ENCODE data around the gene LMBR1L. TPM values are rescaled to one million over a fixed set of nuclear protein-coding genes. Genes with fewer than 3 reads are reported as not detected.

LMBR1L gene
- total RNA-seq, 3 donors from 2014 or later (not counting 1 experiment from before 2014, with no cell fraction given) = 262 to 294 (median 271) TPM

DNA sequence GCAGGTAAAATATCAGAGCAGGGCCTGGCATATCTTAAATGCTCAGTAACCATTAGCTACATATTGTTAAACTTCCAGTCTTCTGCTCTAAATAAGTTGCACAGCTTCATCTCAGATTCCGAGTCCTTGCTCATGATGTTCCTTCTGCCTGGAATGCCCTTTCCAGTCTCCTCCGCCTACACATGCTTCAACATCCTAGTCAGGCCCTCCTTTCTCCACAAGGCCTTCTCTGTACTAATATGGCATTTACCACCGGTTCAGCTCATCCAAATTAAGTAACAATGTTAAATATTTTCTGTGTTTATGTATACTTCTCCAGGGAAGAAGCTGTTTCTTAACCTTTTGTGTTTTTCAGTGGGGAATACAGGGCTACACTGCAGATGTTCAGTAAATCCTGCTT, 24.5 kb downstream of the LMBR1L start:
- Histone ChIP-seq H3K27me3 (ENCODE audit: control insufficient read depth, insufficient read depth, low read length) (peaks cover 24% of the 10 kb centered on the region), H3K9me3 (ENCODE audit: control insufficient read depth, insufficient read depth, low read length) (no peaks in the 10 kb centered on the region), H3K36me3 (ENCODE audit: control insufficient read depth, insufficient read depth, low read length) (no peaks in the 10 kb centered on the region), H3K27ac (ENCODE audit: low read length) (no peak overlapping the region), H3K4me1 (ENCODE audit: control insufficient read depth, insufficient read depth, low read length) (peaks cover 31% of the 10 kb centered on the region), H3K4me3 (ENCODE audit: low read length) (no peak overlapping the region)
- DNase-seq (no peak), ATAC-seq (no peak)
- H3K27me3 Mint-ChIP-seq (ENCODE audit: low read depth in 2 of 2) = peaks cover 7 to 26% of the 10 kb centered on the region in 2 donors
- peaks cover 12 to 24% of the 10 kb centered on the region in 2 donors for H3K4me1 Mint-ChIP-seq
- intact Hi-C loops (cut with micrococcal nuclease) = no loop called here
- H3K36me3 Mint-ChIP-seq = no peaks in the 10 kb centered on the region
- H3K27ac Mint-ChIP-seq = no peak overlapping the region
- TF ChIP-seq CTCF (IDR thresholded peaks at IDR 0.05) = no peak
- no peaks in the 10 kb centered on the region for H3K9me3 Mint-ChIP-seq
- no peak overlapping the region for H3K4me3 Mint-ChIP-seq
- WGBS (ENCODE audit: insufficient coverage) = 100% methylated on average over 2 of the region's 3 CpGs

GRCh38 chr12:49084438-49084837, 26.2 kb downstream of the LMBR1L start:
- peaks cover 0 to 17% of the 10 kb centered on the region in 2 donors for H3K27me3 Mint-ChIP-seq (ENCODE audit: low read depth in 2 of 2)
- no peak for TF ChIP-seq CTCF (IDR thresholded peaks at IDR 0.05)
- ATAC-seq = no peak

DNA sequence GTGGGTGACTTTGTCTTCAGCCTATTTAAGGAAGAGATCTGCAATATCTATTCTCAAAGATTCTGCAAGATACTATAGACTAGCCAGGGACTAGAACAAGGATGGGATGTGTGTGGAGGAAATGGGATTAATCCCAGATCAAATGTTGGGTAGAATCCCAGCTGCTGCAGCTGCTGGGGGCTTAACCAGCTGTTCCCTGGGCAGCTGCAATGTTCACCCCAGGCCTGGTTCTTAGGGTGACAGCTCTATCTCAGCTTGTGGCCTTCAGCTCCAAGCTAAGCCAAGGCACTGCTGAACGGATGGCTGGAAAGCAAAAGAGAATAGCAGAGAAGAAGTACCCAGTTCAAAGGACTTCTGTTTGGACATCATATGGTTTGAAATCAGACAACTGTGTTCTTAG, 30.9 kb downstream of the LMBR1L start:
- H3K27ac Mint-ChIP-seq = no peak overlapping the region
- WGBS (ENCODE audit: insufficient coverage) = 96% methylated on average over 1 of the region's 1 CpG
- ATAC-seq = no peak
- intact Hi-C loops (cut with micrococcal nuclease) = no loop called here
- no peaks in the 10 kb centered on the region for H3K36me3 Mint-ChIP-seq
- no peaks in the 10 kb centered on the region for H3K9me3 Mint-ChIP-seq
- H3K27me3 Mint-ChIP-seq (ENCODE audit: low read depth in 2 of 2) = peaks cover 0 to 3% of the 10 kb centered on the region in 2 donors
- H3K27ac ChIP-seq (ENCODE audit: low read length) = no peak overlapping the region
- H3K9me3 ChIP-seq (ENCODE audit: control insufficient read depth, insufficient read depth, low read length) = no peaks in the 10 kb centered on the region
- TF ChIP-seq CTCF (IDR thresholded peaks at IDR 0.05) = no peak
- DNase-seq = no peak
- H3K36me3 ChIP-seq (ENCODE audit: control insufficient read depth, insufficient read depth, low read length) = no peaks in the 10 kb centered on the region
- no peak overlapping the region for H3K4me3 Mint-ChIP-seq
- H3K4me1 Mint-ChIP-seq = no peaks in the 10 kb centered on the region
- no peaks in the 10 kb centered on the region for H3K4me1 ChIP-seq (ENCODE audit: control insufficient read depth, insufficient read depth, low read length)
- H3K4me3 ChIP-seq (ENCODE audit: low read length) = no peak overlapping the region
- H3K27me3 ChIP-seq (ENCODE audit: control insufficient read depth, insufficient read depth, low read length) = no peaks in the 10 kb centered on the region

More at GRCh38 chr12:49084438-49084837, 26.2 kb downstream of the LMBR1L start:
- Mint-ChIP-seq H3K36me3 (no peaks in the 10 kb centered on the region), H3K9me3 (no peaks in the 10 kb centered on the region), H3K27ac (no peak overlapping the region), H3K4me1 (peaks cover 10 to 15% of the 10 kb centered on the region in 2 donors), H3K4me3 (no peak overlapping the region)
- intact Hi-C loops (cut with micrococcal nuclease) = no loop called here
- Histone ChIP-seq H3K4me1 (ENCODE audit: control insufficient read depth, insufficient read depth, low read length) (peaks cover 16% of the 10 kb centered on the region), H3K27me3 (ENCODE audit: control insufficient read depth, insufficient read depth, low read length) (peaks cover 12% of the 10 kb centered on the region), H3K36me3 (ENCODE audit: control insufficient read depth, insufficient read depth, low read length) (no peaks in the 10 kb centered on the region), H3K27ac (ENCODE audit: low read length) (no peak overlapping the region), H3K9me3 (ENCODE audit: control insufficient read depth, insufficient read depth, low read length) (no peaks in the 10 kb centered on the region), H3K4me3 (ENCODE audit: low read length) (no peak overlapping the region)
- no peak for DNase-seq
- 98% methylated on average over 3 of the region's 3 CpGs for WGBS (ENCODE audit: insufficient coverage)

DNA sequence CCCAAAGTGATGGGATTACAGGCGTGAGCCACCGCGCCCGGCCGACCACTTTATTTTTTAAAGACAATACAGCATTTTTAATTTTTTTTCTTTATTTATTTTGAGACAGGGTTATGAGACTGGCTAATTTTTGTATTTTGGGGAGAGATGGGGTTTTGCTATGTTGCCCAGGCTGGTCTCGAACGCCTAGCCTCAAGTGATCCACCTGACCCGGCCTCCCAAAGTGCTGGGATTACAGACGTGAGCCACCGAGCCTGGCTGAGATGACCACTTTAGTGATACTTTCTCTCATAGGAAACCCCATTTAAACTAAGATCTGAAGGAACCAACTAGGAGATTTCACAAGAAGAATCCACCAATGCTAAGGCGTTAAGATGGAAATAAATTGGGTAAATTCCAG, 39.7 kb downstream of the LMBR1L start:
- Histone ChIP-seq H3K36me3 (ENCODE audit: control insufficient read depth, insufficient read depth, low read length) (peaks cover 2% of the 10 kb centered on the region), H3K27me3 (ENCODE audit: control insufficient read depth, insufficient read depth, low read length) (no peaks in the 10 kb centered on the region), H3K4me1 (ENCODE audit: control insufficient read depth, insufficient read depth, low read length) (peaks cover 15% of the 10 kb centered on the region), H3K9me3 (ENCODE audit: control insufficient read depth, insufficient read depth, low read length) (no peaks in the 10 kb centered on the region), H3K4me3 (ENCODE audit: low read length) (no peak overlapping the region), H3K27ac (ENCODE audit: low read length) (no peak overlapping the region)
- H3K27me3 Mint-ChIP-seq (ENCODE audit: low read depth in 2 of 2) = no peaks in the 10 kb centered on the region
- DNase-seq (no peak), ATAC-seq (no peak)
- intact Hi-C loops (cut with micrococcal nuclease) = loop anchor here (2.0 to 5.0 kb wide), 2 partner anchors 60 to 116 kb away; partner anchors contain the start of genes TUBA1A and TUBA1B
- H3K36me3 Mint-ChIP-seq = no peaks in the 10 kb centered on the region
- H3K4me3 Mint-ChIP-seq = peak overlapping the region; percentile 22
- peak overlapping the region; percentile 10 to 97 for H3K27ac Mint-ChIP-seq
- WGBS (ENCODE audit: insufficient coverage) = 98% methylated on average over 6 of the region's 11 CpGs
- H3K4me1 Mint-ChIP-seq = peaks cover 11 to 18% of the 10 kb centered on the region in 2 donors
- no peak for TF ChIP-seq CTCF (IDR thresholded peaks at IDR 0.05)
- no peaks in the 10 kb centered on the region for H3K9me3 Mint-ChIP-seq

All from natural killer cell (primary cell).